Activated CD8-positive, alpha-beta memory T cell treated with anti-CD3 and anti-CD28 coated beads for 24 hours (primary cell): ENCODE measurements around the gene CAMSAP2.
A peak's percentile ranks its signal among the peaks of the same experiment; 100 is the strongest.
"Not testable (repeated sequence)": the region's sequence is repeated elsewhere in the genome, so short reads cannot be mapped to it uniquely, and the experiment has no call there.

Experiments
- DNase-seq: peaks from one replicate; pipeline ENCODE4 v3.0.0-alpha.2; 2020

The CAMSAP2 gene

DNA sequence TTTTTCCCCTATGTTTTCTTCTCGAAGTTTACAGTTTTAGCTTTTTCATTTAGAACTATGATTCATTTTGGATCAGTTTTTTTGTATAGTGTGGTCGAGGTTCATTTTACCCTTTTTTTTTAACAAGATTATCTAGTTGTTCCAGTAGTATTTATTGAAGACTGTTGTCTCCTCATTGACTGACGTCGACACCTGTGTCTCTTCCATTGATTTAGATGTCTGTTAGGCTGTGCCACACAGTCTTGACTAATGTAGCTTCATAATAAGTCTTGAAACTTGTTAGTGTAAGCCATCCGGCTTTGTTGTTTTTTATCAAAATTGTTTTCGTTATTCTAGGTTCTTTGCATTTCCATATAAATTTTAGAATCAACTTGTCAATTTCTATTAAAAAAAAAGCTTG, 45.2 kb downstream of the CAMSAP2 start:
- no peak for DNase-seq

DNA sequence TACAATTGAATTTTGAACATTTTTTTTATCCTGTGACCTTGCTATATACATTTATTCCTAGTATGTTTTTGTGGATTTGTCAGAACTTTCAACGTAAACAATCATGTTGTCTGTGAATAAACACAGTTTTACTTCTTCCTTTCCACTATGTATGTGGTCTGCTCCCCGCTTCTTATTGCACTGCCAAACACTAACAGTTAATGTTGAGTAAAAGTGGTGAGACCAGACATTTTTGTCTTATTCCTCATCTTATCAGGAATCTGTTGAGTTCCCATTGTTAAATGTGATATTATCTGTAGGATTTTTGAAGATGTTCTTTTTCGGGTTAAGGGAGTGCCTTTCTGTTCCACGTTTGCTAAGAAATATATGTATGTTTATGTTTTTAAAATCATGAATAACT, 45.9 kb downstream of the CAMSAP2 start:
- no peak for DNase-seq

DNA sequence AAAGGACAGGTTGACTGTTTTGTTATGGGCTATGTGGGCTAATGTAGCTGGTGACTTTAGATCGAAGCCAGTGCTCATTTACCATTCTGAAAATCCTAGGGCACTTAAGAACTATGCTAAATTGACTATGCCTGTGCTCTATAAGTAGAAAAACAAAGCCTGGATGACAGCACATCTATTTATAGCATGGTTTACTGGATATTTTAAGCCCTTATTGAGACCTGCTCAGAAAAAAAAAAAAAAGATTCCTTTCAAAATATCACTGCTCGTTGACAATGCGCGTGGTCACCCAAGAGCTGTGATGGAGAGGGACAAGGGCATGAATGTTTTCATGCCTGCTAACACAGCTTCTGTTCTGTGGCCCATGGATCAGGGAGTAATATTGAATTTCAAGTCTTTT, 48.1 kb downstream of the CAMSAP2 start:
- DNase-seq = no peak

DNA sequence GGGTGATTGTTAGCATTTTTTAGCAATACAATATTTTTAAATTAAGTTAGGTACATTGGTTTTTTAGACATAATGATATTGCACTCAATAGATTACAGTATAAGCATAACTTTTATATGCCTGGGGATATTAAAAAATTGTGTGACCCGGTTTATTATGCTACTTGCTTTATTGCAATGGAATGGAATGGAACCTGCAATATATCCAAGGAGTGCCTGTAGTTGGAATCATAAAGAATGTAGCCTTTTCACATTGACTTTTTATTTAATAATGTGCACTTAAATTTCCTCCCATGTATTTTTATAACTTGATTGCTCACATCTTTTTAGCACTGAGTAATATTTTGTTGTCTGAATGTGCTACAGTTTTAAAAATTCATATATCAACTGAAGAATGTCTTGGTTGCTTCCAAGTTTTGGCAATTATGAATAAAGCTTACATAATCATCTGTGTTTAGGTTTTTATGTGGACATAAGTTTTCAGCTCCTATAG, 49.2 kb downstream of the CAMSAP2 start:
- no peak for DNase-seq

DNA sequence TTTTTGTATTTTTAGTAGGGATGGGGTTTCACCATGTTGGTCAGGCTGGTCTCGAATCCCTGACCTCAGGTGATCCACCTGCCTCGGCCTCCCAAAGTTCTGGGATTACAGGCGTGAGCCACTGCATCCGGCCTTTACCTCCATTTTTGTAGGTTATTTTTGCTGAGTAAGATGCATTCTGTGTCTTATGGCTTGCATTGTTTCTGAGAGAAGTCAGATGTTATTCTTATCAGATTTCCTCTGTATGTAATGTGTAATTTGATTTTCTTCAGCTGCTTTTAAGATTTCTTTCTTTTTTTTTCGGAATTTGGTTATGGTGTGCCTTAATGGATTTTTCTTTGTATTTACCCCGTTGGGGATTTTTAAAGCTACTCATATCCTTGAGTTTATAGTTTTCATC, 52.3 kb downstream of the CAMSAP2 start:
- not testable (repeated sequence) for DNase-seq

DNA sequence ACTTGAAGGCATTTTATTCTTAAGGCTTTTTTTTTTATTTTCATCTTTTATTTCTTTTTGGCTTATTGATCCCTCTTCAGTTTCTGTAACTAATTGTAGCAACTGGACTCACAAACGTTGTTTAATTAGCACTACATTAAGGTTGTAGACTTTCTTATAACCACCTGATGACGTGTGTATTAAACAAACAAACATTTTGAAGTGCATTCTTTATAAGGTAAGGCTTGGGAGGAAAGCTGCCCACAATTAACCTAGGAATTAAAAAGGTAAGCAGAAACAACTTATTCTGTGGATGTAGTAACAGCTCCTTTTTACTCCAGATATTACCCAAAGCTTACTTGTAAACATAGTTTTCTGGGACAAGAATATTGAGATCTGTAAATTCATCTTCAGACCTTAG, 55.0 kb downstream of the CAMSAP2 start:
- no peak for DNase-seq

DNA sequence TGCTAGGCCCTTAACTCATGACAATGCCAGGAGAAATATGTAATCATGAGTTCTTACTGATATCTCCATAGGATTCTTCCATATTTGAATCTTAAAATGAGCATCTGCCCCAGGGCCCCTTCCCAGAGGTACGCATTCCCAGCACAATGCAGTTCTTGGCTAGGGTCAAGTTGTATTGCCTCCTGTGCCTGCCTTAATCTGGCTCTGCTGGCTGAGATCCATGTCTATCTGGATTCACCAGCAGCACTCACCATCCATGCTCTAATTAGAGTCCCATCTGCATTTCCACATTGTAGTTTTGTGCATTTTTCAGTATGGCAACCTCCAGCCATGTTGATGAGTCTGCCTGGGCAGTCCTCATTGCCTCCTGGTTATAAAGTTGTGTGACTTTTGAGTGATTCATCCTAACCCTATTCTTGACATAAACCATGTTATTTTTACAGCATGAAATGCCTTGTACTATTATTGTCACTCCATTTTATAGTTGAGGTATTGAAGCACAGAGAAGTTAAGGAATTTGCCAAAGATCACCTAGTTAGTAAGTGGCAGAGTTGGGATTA, 55.9 kb downstream of the CAMSAP2 start:
- no peak for DNase-seq

DNA sequence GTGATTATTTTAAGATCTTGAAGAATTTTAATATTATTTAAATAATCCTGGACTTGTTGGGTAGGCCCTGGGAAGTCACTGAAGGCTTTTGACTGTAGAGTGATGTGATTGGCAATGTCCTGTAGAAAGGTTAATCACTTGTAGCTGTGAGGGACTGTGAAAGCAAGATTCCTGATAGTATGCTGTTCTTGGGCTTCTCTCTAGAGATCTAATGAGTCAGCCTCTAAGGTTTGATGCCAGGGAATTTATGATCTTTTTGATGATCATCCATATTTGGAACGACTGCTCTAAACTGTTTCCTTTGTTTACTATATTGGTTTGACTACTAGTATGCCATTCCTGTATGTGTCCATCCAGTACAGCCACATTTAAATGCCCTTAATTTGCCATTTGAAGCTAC, 56.5 kb downstream of the CAMSAP2 start:
- no peak for DNase-seq

DNA sequence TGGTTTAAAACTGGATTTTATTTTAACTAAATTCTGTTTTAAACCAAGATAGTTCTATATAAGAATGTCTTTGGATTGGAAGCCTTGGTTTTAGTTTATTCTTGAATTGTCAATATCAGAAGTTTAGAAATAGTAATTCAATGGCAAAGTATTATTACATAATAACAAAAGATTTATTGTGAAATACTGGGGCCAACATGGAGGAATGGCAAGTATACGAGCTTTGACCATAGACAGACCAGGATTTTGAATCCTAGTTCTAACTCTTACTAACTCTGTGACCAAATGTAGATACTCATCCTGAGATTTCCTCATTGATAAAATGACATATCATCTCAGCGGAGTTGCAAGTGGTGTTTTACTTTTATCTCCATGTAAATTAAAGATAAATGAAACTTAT, 63.3 kb downstream of the CAMSAP2 start:
- DNase-seq = no peak

DNA sequence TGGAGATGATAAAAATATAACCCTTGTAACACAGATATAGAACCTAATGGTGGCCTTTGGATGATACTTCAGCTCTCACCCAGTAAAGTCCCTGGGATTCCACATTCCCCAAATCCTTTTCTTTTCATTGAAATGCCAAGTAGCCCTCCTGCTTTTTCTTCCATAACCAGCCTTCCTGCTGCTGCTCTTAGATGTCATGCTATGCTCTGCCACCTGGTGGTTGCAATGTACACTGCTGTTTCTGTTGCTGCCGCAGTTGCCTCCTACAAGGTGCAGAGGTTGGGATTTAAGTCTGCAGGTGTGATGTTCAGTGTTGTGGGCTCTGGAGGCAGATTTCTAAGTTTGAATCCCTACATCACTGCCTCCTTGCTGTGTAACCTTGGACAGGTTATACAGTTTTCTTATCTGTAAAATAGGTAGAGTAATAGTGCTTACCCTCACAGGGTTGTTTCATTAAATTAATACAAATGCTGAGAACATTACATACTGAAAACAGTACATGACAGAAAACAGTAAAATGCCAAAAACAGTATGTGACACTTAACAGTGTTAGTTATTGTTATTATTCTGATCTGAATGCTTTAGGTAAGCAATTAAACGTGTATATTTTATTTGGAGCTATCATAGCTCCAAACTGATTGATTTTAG, 64.3 kb downstream of the CAMSAP2 start:
- DNase-seq = peak; percentile 84

DNA sequence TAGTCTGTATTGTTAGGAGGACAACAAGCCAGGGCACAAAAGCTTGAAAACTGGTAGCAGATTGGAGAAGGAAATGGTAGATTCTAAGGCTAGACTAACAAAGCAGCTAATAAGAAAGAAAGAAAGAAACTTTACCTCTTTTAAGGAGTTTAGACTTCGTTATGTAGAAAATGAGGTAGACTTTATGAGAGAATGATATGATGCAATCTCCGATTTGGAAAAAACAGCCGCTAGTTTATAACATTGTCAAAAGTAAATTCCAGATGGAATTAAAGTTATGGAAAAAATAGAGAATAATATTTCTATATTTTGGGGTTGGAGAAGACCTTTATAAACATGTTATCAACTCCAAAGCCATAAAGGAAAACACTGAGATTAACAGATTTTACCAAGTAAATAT, 67.0 kb downstream of the CAMSAP2 start:
- DNase-seq = no peak

DNA sequence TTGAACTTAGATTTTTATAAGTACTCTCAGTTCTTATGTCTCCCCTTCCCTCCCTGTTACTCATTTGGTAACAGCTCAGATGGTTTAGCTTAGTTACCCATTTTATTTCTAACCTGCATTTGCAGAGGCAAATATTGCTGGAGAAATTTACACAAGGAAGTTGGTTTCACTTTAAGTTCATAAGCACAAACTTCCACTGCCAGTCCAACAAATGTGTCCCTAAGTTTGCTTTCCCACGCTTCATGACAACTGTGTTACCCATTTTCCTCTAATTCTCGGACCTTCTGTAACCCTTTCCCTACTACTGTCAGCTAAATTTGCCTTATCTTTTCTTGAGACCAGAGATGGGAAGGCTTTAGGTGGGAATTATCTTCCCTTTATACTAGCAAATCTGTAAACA, 70.2 kb downstream of the CAMSAP2 start:
- DNase-seq = no peak

DNA sequence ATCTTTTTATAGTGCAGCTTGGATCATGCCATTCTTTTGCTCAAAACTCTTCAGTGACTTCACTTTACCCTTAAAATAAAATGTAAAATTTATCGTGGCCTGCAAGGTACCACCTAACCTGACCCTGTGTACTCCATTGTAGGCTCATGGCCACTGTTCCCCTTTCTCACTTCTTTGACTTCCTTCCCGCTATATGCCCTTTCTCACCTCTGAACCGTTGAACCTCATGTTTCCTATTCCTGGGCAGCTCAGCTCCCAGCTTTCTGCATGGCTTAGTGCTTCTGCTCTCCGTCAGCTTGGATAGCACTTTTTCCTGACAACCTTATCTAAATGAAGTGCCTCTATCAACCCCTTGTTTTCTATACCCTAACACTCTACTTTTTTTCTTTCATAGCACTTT, 73.0 kb downstream of the CAMSAP2 start:
- DNase-seq = no peak

DNA sequence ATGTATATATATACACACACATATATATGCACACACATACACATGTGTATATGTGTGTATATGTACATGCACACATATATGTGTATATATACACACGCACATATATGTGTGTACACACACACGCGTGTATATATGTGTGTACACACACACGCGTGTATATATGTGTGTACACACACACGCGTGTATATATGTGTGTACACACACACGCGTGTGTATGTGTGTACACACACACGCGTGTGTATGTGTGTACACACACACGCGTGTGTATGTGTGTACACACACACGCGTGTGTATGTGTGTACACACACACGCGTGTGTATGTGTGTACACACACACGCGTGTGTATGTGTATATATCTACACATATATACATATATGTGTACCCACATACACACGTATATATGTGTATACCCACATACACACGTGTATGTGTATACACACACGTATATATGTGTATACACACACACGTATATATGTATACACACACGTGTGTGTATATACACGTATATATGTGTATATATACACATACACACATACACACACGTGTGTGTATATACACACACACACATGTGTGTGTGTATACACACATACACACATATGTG, 78.0 kb downstream of the CAMSAP2 start:
- DNase-seq = not testable (repeated sequence)

DNA sequence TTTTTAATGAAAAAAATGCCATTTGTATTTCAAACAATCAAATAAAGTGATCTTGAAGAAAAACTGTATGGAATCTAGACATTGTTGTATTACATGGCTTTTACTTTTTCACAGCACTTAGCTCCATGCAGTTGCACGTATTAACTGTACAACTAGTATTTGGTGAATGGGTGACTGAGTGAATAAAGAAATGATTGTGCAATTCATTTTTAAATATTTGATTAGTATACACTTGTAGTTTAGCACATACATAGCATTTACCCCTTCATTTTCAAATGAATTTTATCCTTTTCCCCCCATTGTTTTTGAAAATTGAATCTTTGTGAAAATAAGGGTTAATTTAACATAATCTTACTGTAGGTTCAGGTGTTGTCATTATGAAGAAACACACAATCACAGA, 79.6 kb downstream of the CAMSAP2 start:
- no peak for DNase-seq

DNA sequence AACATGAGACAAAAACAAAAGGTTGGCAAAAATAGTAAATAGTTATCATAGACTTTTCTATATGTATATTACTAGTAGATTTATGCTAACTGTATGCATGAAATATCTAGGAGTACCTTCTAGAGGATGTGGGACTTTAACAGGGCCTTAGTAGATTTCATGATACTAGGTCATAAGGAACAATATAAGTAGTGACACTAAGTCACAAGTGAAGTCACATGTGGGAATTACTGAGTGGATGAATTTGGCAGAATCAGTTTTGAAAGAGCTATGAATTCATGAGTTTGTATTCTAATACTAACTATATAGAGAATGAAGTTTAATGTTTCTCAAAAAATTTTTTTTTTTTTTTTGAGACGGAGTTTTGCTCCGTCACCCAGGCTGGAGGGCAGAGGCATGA, 81.0 kb downstream of the CAMSAP2 start:
- no peak for DNase-seq

DNA sequence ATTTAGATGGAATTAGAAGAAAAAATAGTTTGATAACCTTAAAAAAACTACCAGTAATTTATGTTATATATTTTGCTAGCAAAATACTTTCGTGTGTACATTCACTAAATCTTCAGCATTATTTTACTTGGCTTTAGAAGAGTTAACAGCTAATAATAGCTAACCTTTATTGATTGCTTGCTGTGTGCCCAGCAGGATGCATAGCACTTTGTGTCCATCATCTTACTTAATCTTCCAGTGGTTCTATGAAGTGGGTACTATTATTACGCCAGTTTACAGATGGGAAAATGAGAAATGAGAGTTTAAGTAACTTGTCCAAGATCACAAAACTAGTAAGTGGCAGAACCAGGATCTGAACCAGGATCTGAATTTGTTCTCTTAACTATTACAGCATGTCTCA, 92.4 kb downstream of the CAMSAP2 start:
- DNase-seq = no peak

DNA sequence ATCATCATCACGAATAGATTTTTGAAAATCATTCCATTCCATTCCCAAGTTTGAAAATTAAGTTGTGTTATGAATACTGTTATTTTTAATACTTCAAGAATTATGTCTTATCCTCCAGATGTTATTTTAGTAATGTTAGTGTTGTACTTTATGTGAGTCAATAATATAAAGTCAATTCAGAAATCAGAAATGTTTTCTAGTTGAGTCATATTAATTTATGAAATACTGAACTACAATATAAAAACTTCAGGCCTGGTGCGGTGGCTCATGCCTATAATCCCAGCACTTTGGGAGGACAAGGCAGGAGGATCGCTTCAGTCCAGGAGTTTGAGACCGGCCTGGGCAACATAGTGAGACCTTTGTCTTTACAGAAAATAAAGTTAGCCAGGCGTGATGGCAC, 95.7 kb downstream of the CAMSAP2 start:
- no peak for DNase-seq

DNA sequence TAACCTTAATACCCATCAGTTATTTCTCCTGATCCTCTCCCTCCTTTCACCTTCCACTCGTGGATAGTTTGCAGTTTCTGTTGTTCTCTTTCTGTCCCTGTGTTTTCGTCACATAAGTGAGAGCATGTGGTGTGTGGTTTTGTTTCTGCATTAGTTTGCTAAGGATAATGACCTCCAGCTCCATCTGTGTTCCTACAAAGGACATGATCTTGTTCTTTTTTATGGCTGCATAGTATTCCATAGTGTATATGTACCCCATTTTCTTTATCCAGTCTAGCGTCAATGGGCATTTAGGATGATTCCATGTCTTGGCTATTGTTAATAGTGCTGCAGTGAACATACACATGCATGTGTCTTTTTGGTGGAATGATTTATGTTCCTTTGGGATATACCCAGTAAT, 97.5 kb downstream of the CAMSAP2 start:
- no peak for DNase-seq

DNA sequence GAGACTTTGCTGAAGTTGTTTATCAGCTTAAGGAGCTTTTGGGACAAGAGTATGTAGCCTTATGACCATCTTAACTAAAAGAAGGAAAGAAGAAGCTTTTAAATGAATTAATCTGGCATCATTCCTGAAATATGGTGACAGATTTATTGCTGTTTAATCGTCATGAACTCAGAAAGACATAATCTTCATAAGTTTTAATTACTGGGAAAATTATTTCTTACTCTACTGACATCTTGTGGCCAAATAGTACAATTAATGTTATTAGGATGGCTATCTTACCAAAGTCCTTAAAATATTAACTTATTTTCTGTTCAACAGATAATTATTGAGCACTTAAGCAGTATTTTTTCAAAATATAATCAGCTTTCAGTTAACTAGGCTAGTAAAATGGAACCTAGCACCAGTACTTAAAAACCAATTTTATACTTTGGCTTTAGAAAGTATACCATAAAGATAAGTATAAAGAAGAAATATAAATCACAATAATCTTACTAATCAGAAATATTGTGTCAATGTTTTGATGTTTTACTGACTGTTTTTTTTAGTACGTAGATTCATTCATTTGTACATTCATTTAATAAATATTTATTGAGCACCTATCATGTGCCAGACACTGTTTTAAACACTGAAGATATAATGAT, 99.4 kb downstream of the CAMSAP2 start:
- no peak for DNase-seq

DNA sequence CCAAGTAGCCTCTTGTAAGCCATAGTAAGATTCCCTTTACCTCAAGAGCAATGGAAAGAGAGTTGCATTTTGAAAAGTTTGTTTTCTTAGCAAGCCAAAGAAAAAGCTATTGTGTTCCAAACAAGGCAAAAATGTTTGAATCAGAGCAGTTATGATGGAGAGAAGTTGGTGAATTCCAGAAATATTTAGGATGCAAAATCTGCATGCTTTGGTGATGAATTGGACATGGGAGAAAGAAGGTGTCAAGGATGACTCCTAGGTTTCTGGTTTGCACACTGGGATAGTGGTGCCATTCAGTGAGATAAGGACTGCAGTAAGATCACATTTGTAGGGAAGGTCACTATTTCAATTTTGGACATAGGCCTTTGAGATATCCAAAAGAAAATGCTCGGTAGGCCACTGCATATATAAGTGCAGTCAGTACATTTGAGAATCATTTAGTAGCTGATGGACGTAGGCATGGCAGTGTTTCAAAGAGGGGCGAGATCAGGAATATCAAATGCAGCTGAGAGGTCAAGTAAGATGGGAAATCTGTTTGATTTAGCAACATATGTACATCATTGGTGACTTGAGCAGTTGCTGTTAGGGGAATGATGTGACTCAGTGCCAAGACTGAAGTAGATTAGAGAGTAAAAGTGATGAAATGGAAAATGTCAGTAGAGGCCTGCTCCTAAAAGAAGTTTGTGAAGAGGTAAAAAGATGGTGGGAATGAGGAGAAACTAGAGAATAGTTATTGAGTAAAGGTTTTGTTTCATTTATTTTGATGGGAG, 100.2 kb downstream of the CAMSAP2 start:
- no peak for DNase-seq

DNA sequence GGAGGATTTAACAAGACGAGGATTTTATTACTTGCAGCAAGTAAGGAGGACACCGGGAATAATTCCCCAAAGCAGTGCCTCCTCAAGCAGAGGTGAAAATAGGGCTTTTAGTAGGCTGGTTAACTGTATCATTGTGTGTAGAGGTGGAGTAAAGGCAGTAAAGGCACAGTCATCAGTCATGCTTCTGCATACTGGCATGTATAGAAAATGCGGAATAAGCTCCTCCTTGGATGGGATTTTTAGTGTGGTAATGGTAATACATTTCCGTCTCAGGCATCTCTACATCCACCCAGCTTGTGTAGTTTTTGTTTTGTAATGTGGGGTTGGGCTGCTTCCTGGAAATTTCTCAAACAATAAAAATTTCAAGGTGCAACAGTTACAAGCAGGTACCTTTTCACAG, 106.7 kb downstream of the CAMSAP2 start:
- DNase-seq = no peak

DNA sequence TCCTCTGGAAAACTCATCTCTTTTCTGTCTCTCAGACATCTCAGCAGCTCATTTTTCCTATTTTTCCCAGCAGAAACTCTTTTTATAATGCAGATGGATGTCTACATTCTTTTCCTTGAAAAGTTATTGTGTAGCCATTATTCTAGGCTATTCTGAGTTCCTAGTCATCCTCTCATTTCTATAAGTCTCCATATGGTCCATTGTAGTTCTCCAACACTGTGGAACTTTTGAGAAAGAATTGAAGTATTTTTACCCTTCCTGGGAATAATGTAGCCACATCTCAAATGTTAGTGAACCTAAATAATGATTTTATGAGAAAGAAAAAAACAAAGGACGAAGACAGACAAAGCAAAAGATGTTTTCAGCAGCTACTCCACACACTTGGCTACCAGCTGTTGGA, 107.7 kb downstream of the CAMSAP2 start:
- DNase-seq = no peak

DNA sequence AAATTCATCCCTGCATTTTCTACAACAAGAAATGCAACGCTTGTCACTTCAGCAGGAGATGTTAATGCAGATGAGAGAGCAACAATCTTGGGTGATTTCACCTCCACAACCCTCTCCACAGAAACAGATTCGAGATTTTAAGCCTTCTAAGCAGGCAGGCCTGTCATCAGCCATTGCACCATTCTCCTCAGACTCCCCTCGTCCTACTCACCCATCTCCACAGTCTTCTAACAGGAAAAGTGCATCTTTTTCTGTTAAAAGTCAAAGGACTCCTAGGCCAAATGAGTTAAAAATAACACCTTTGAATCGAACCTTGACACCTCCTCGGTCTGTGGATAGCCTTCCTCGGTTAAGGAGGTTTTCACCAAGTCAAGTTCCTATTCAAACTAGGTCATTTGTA, 110.7 kb downstream of the CAMSAP2 start:
- no peak for DNase-seq
